WTC11 (cell line): ENCODE results near the gene KRT1. TPM values are rescaled to one million over a fixed set of nuclear protein-coding genes. Genes with fewer than 3 reads are reported as not detected.

Experiments used
- ATAC-seq: fragments of 200-7000 bp; cut with Tn5 transposase; 2 replicates; pipeline ENCODE4 v1.10.0; 2021; ENCODE audit warnings: mild to moderate bottlenecking, moderate library complexity
- CTCF ChIA-PET: fragments of 300-600 bp; sonication (Branson Sonifier 250); formaldehyde crosslinking; loops from one replicate; lab custom pipeline; 2021; ENCODE audit warnings: antibody characterized with exemption; lab: Charles Lee
- POLR2A ChIA-PET: fragments of 350-600 bp; sonication (Branson Sonifier 250); formaldehyde crosslinking; loops from one replicate; lab custom pipeline; 2021; ENCODE audit warnings: antibody characterized with exemption; lab: Charles Lee
- DNase-seq: peaks from one replicate; pipeline ENCODE4 v3.0.0; 2021; ENCODE audit warnings: low spot score
- H3K27ac Mint-ChIP-seq: 2 replicates; pipeline ENCODE4 v1.8.0; 2021; ENCODE audit warnings: mixed read lengths
- H3K27me3 Mint-ChIP-seq: 2 replicates; pipeline ENCODE4 v1.8.0; 2021; ENCODE audit warnings: low read depth, mild to moderate bottlenecking, moderate library complexity, mixed read lengths
- H3K36me3 Mint-ChIP-seq: 2 replicates; pipeline ENCODE4 v1.8.0; 2021; ENCODE audit warnings: mixed read lengths
- H3K4me1 Mint-ChIP-seq: 2 replicates; pipeline ENCODE4 v1.8.0; 2022; ENCODE audit warnings: mixed read lengths
- H3K4me3 Mint-ChIP-seq: 2 replicates; pipeline ENCODE4 v1.8.0; 2021; ENCODE audit warnings: mild to moderate bottlenecking, moderate library complexity, mixed read lengths
- H3K9me3 Mint-ChIP-seq: 2 replicates; pipeline ENCODE4 v1.8.0; 2021; ENCODE audit warnings: mixed read lengths
- ATF1 ChIP-seq: sonication (generic); formaldehyde crosslinking; IDR thresholded peaks from 2 replicates; pipeline ENCODE4 v1.8.1; 2023; ENCODE audit warnings: mild to moderate bottlenecking, moderate library complexity, missing genetic modification reagents
- E2F4 ChIP-seq: sonication (generic); formaldehyde crosslinking; IDR thresholded peaks from 2 replicates; pipeline ENCODE4 v1.8.1; 2022; ENCODE audit warnings: low read depth, mild to moderate bottlenecking, moderate library complexity, missing genetic modification reagents, borderline replicate concordance
- ELF4 ChIP-seq: sonication (generic); formaldehyde crosslinking; IDR thresholded peaks from 2 replicates; pipeline ENCODE4 v1.8.1; 2022; ENCODE audit warnings: low read depth, mild to moderate bottlenecking, moderate library complexity, missing genetic modification reagents
- EMX1 ChIP-seq: fragments of 250-450 bp; sonication (Bioruptor Pico); IDR thresholded peaks from 2 replicates; pipeline ENCODE4 v1.8.0; 2021; ENCODE audit warnings: mild to moderate bottlenecking
- ERG ChIP-seq: fragments of 250-450 bp; sonication (Bioruptor Pico); IDR thresholded peaks from 2 replicates; pipeline ENCODE4 v1.8.0; 2021; ENCODE audit warnings: mild to moderate bottlenecking
- GABPB1 ChIP-seq: sonication (generic); formaldehyde crosslinking; IDR thresholded peaks from 2 replicates; pipeline ENCODE4 v1.8.1; 2023; ENCODE audit warnings: mild to moderate bottlenecking, missing genetic modification reagents
- GRHL2 ChIP-seq: fragments of 250-450 bp; sonication (Bioruptor Pico); IDR thresholded peaks from 2 replicates; pipeline ENCODE4 v1.8.0; 2022; ENCODE audit warnings: mild to moderate bottlenecking, moderate library complexity; ENCODE audit not compliant: insufficient replicate concordance, severe bottlenecking
- IRF1 ChIP-seq: sonication (generic); formaldehyde crosslinking; IDR thresholded peaks from 2 replicates; pipeline ENCODE4 v1.8.0; 2023; ENCODE audit warnings: missing genetic modification reagents
- MYBL2 ChIP-seq: sonication (generic); formaldehyde crosslinking; IDR thresholded peaks from 2 replicates; pipeline ENCODE4 v1.8.1; 2023; ENCODE audit warnings: mild to moderate bottlenecking, moderate library complexity, missing genetic modification reagents
- NFATC4 ChIP-seq: fragments of 250-450 bp; sonication (Bioruptor Pico); IDR thresholded peaks from 2 replicates; pipeline ENCODE4 v1.9.0; 2021; ENCODE audit warnings: mild to moderate bottlenecking
- NR1H2 ChIP-seq: sonication (generic); formaldehyde crosslinking; IDR thresholded peaks from 2 replicates; pipeline ENCODE4 v1.9.0; 2021; ENCODE audit warnings: mild to moderate bottlenecking, moderate library complexity, missing genetic modification reagents
- NR2C2 ChIP-seq: sonication (generic); formaldehyde crosslinking; IDR thresholded peaks from 2 replicates; pipeline ENCODE4 v1.8.0; 2022; ENCODE audit warnings: mild to moderate bottlenecking, missing genetic modification reagents
- NR3C1 ChIP-seq: sonication (generic); formaldehyde crosslinking; conservative IDR thresholded peaks from 2 replicates; pipeline ENCODE4 v1.8.1; 2023; ENCODE audit warnings: low read depth, mild to moderate bottlenecking, missing genetic modification reagents
- SMAD3 ChIP-seq: sonication (generic); formaldehyde crosslinking; IDR thresholded peaks from 2 replicates; pipeline ENCODE4 v1.8.0; 2022; ENCODE audit warnings: missing genetic modification reagents, mild to moderate bottlenecking, borderline replicate concordance
- SMAD4 ChIP-seq: sonication (generic); formaldehyde crosslinking; IDR thresholded peaks from 2 replicates; pipeline ENCODE4 v1.8.0; 2022; ENCODE audit warnings: mild to moderate bottlenecking, missing genetic modification reagents
- STAT6 ChIP-seq: sonication (generic); formaldehyde crosslinking; conservative IDR thresholded peaks from 2 replicates; pipeline ENCODE4 v1.8.1; 2023; ENCODE audit warnings: mild to moderate bottlenecking, low read depth, missing genetic modification reagents, moderate library complexity
- TP53 ChIP-seq: sonication (generic); formaldehyde crosslinking; IDR thresholded peaks from 2 replicates; pipeline ENCODE4 v1.8.1; 2023; ENCODE audit warnings: mild to moderate bottlenecking, missing genetic modification reagents
- USF2 ChIP-seq: sonication (generic); formaldehyde crosslinking; IDR thresholded peaks from 2 replicates; pipeline ENCODE4 v1.8.1; 2023; ENCODE audit warnings: mild to moderate bottlenecking, missing genetic modification reagents, moderate library complexity
- ZMAT4 ChIP-seq: fragments of 250-450 bp; sonication (Bioruptor Pico); IDR thresholded peaks from 2 replicates; pipeline ENCODE4 v1.9.0; 2021; ENCODE audit warnings: mild to moderate bottlenecking
- ZNF232 ChIP-seq: sonication (generic); formaldehyde crosslinking; IDR thresholded peaks from 2 replicates; pipeline ENCODE4 v1.8.0; 2022; ENCODE audit warnings: mild to moderate bottlenecking, missing genetic modification reagents
- ZNF263 ChIP-seq: sonication (generic); formaldehyde crosslinking; IDR thresholded peaks from 2 replicates; pipeline ENCODE4 v1.8.1; 2022; ENCODE audit warnings: low read depth, mild to moderate bottlenecking, moderate library complexity, missing genetic modification reagents
- ZNF416 ChIP-seq: fragments of 250-450 bp; sonication (Bioruptor Pico); IDR thresholded peaks from 2 replicates; pipeline ENCODE4 v1.9.0; 2021; ENCODE audit warnings: mild to moderate bottlenecking, inconsistent platforms
- ZNF671 ChIP-seq: fragments of 250-450 bp; sonication (Bioruptor Pico); IDR thresholded peaks from 2 replicates; pipeline ENCODE4 v1.8.0; 2021; ENCODE audit warnings: mild to moderate bottlenecking
- total RNA-seq: library from RNA; stranded (reverse); gene quantifications from 3 replicates; pipeline ENCODE4 v1.2.3, GENCODE V29; 2021
- TF ChIP-seq, protein P1 (sequence below): sonication (generic); formaldehyde crosslinking; IDR thresholded peaks from 2 replicates; pipeline ENCODE4 v1.8.1; 2023; ENCODE audit warnings: mild to moderate bottlenecking, missing genetic modification reagents
- TF ChIP-seq, protein P2 (sequence below): fragments of 200-600 bp; IDR thresholded peaks from 2 replicates; pipeline ENCODE4 v1.8.0; 2022; ENCODE audit warnings: antibody characterized with exemption

KRT1 gene
- total RNA-seq, 1 experiment from 2014 or later, result not detected

DNA sequence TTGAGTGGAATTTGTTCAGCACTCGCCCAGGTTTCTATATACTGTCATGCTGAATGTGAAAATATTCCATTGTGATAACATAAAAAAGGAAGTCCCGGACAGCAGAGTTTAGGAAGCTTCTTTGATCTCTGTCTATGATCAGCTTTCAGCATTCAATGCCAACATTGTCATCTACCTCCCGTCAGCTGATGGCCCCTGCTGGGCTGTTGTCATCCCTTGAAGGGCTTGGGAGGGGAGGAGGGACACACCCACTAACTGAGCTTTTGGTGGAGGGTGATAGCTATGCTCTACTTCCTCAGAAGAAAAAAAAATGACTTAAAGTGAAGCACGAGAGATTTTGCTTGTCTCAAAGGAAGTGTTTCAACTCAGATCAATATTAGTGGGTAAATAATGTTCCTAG is 27.8 kb upstream of the KRT1 start (continued):
- TF ChIP-seq MYBL2 (CRISPR knock-in tag), result no peak
- TF ChIP-seq NR1H2, result no peak
- no peak for TF ChIP-seq ZMAT4 (CRISPR knock-in tag)

DNA sequence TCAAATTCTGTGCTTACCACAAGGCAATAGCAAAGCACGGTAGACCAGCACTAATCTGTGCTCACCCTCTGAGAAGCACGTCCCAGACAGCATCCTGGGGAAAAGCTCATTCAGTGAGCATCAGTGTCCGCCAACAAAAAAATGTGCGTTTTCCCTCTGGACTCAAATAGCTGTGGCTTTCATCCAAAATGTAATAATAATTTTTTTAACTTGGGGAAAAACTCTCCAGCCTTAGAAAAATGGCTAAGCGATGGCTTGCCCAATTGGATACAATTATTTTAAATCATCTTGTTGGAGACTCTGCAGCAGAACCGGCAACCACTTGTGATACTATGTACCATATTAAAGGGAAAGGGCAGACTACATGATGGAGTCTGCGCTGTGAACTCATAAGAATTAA is 24.3 kb upstream of the KRT1 start:
- TF ChIP-seq NR3C1 (CRISPR knock-in tag) (no peak), USF2 (CRISPR knock-in tag) (no peak), NFATC4 (CRISPR knock-in tag) (no peak), E2F4 (CRISPR knock-in tag) (no peak), NR1H2 (no peak), ZNF671 (CRISPR knock-in tag) (no peak), EMX1 (CRISPR knock-in tag) (no peak), ATF1 (CRISPR knock-in tag) (no peak), GABPB1 (CRISPR knock-in tag) (no peak), ZNF263 (CRISPR knock-in tag) (no peak), IRF1 (CRISPR knock-in tag) (no peak), NR2C2 (no peak), GRHL2 (CRISPR knock-in tag) (no peak)
- TF ChIP-seq, protein P1, sequence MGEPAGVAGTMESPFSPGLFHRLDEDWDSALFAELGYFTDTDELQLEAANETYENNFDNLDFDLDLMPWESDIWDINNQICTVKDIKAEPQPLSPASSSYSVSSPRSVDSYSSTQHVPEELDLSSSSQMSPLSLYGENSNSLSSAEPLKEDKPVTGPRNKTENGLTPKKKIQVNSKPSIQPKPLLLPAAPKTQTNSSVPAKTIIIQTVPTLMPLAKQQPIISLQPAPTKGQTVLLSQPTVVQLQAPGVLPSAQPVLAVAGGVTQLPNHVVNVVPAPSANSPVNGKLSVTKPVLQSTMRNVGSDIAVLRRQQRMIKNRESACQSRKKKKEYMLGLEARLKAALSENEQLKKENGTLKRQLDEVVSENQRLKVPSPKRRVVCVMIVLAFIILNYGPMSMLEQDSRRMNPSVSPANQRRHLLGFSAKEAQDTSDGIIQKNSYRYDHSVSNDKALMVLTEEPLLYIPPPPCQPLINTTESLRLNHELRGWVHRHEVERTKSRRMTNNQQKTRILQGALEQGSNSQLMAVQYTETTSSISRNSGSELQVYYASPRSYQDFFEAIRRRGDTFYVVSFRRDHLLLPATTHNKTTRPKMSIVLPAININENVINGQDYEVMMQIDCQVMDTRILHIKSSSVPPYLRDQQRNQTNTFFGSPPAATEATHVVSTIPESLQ, result no peak
- TF ChIP-seq, all 79 proteins: peak for 0
- Mint-ChIP-seq H3K4me1 (no peaks in the 10 kb centered on the region; the same call in 1 of the 2 replicates), H3K36me3 (no peaks in the 10 kb centered on the region), H3K27me3 (peaks cover 8% of the 10 kb centered on the region), H3K4me3 (no peak overlapping the region), H3K9me3 (no peaks in the 10 kb centered on the region), H3K27ac (no peak overlapping the region)
- ATAC-seq, result no peak
- ChIA-PET CTCF (interaction anchor here (0.5 to 1.5 kb wide), 4 partner anchors 12 to 557 kb away, joined by 3 to 4 read pairs (median 4); no protein-coding TSS in a partner anchor), POLR2A (no interaction called here)
- DNase-seq, result no peak

DNA sequence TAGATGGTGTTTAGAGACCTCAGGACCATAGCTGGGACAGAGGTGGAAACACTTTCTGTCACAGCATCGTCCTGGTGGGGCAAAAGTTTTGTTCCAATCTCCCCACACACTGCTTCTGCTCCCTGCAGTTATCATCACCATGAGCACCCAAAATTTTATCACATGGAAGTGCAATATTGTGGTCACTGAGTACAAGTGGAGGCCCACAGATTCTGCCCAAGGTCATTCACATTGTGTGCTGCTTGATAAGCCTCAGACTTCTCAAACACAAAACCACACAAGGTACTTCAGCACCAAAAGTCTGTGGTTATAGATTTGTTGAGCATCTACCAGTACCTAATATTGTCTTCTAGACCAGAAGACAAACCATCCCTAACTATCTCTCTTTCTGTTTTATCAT is 23.7 kb upstream of the KRT1 start:
- H3K36me3 Mint-ChIP-seq, result no peaks in the 10 kb centered on the region
- DNase-seq (no peak), ATAC-seq (no peak)
- peaks cover 8% of the 10 kb centered on the region for H3K27me3 Mint-ChIP-seq
- CTCF ChIA-PET, result interaction anchor here (0.8 kb wide), 1 partner anchor 490 kb away, joined by 4 read pairs; no protein-coding TSS in a partner anchor
- H3K9me3 Mint-ChIP-seq, result no peaks in the 10 kb centered on the region
- H3K4me1 Mint-ChIP-seq, result peaks cover under 1% of the 10 kb centered on the region; the same call in 1 of the 2 replicates
- no peak overlapping the region for H3K27ac Mint-ChIP-seq
- POLR2A ChIA-PET, result no interaction called here
- H3K4me3 Mint-ChIP-seq, result no peak overlapping the region
- TF ChIP-seq ZNF232 (CRISPR knock-in tag) (no peak), ELF4 (no peak), STAT6 (no peak), ERG (CRISPR knock-in tag) (no peak), ZNF416 (CRISPR knock-in tag) (no peak), SMAD3 (CRISPR knock-in tag) (no peak), SMAD4 (no peak), TP53 (no peak)
- TF ChIP-seq, protein P2, sequence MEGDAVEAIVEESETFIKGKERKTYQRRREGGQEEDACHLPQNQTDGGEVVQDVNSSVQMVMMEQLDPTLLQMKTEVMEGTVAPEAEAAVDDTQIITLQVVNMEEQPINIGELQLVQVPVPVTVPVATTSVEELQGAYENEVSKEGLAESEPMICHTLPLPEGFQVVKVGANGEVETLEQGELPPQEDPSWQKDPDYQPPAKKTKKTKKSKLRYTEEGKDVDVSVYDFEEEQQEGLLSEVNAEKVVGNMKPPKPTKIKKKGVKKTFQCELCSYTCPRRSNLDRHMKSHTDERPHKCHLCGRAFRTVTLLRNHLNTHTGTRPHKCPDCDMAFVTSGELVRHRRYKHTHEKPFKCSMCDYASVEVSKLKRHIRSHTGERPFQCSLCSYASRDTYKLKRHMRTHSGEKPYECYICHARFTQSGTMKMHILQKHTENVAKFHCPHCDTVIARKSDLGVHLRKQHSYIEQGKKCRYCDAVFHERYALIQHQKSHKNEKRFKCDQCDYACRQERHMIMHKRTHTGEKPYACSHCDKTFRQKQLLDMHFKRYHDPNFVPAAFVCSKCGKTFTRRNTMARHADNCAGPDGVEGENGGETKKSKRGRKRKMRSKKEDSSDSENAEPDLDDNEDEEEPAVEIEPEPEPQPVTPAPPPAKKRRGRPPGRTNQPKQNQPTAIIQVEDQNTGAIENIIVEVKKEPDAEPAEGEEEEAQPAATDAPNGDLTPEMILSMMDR, result no peak
